ENCODE data around the gene KCNJ2. TPM values are rescaled to one million over a fixed set of nuclear protein-coding genes. Genes with fewer than 3 reads are reported as not detected.
A peak's percentile ranks its signal among the peaks of the same experiment; 100 is the strongest.

Gene KCNJ2
- total RNA-seq, 4 donors from 2014 or later: 2.7 to 18.0 (median 6.7) TPM

DNA sequence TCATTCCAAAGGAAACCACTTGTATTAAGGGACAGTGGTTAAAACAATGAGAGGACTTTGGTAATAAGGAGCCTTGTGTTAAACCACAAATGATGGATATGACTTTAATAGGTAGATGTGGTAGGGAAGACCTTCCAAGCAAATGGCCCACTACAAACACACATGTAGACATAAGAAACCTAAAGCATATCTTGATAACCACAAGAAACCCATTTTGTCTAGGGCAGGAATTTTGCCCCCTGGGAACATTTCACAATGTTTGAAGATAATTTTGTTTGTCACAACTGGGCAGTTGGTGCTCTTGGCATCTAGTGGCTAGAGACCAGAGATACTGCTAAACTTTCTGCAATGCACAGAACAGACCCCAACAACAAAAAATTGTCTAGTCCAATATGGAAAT is 25.8 kb downstream of the KCNJ2 start:
- TF ChIP-seq EP300 (IDR thresholded peaks at IDR 0.05) (no peak), POLR2A (IDR thresholded peaks at IDR 0.05) (no peak), CTCF (IDR thresholded peaks at IDR 0.05) (no peak)
- H3K27me3 ChIP-seq: no peaks in the 10 kb centered on the region
- DNase-seq (ENCODE audit: low spot score in 2 of 2): no peak
- H3K27ac ChIP-seq: no peak overlapping the region
- H3K9me3 ChIP-seq: no peaks in the 10 kb centered on the region
- H3K4me1 ChIP-seq: no peaks in the 10 kb centered on the region
- no peak overlapping the region for H3K4me3 ChIP-seq
- no peaks in the 10 kb centered on the region for H3K36me3 ChIP-seq

DNA sequence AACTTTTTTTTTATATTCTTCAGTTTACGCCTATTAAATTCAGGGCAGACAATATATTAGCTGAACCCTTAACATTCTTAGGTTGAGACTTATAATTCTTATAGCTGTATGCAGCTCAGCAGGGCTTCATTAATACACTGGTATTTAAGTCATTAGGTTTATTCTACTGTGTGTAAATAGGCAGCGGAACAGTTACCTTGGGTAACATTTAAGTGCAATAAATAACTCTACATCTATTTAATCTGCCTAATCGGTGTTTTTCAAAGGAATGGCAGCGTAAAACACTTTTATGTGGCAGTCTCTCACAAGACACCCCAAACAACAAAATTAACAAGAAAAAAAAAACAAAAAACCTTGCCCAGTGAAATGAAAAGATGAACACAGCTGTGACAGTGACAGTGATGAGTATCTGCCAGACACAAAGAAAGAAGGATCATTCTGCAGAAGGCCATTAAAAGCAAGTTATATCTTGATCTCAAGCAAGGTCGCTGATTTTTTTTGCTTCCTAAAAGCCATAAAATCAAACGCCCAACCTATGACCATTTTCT is 32.6 kb downstream of the KCNJ2 start:
- WGBS, 2 donors: 71 to 73% methylated on average over 6 of the region's 6 CpGs
- Histone ChIP-seq H3K27ac (no peak overlapping the region), H3K36me3 (no peaks in the 10 kb centered on the region), H3K4me1 (no peaks in the 10 kb centered on the region), H3K4me3 (no peak overlapping the region), H3K27me3 (no peaks in the 10 kb centered on the region), H3K9me3 (no peaks in the 10 kb centered on the region)
- TF ChIP-seq POLR2A (IDR thresholded peaks at IDR 0.05) (no peak), CTCF (IDR thresholded peaks at IDR 0.05) (no peak), EP300 (IDR thresholded peaks at IDR 0.05) (no peak)
- DNase-seq (ENCODE audit: low spot score in 2 of 2): no peak

GRCh38 chr17:70202840-70203239 is 33.5 kb downstream of the KCNJ2 start:
- TF ChIP-seq CTCF (IDR thresholded peaks at IDR 0.05) (no peak), EP300 (IDR thresholded peaks at IDR 0.05) (peak in 1 of 2 donors; percentile 37)

DNA sequence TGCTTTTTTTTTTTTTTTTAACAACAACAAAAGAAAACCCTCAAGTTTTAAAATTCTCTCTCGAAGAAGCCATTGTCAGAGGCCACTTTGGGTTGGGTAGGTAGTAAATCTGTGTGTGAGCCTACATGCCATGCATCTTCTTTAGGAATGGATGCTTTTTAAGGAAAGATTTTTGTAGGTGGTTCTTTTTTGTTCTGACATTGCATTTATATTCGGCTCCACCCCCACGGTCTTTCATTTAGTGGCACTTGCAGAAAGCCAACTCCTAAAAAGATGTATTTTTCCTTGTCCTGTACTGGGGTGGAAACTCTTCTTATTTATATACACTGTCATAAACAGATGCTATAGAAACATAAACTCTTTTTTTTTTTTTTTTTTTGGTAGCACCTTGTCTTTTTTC is 35.1 kb downstream of the KCNJ2 start:
- DNase-seq (ENCODE audit: low spot score in 2 of 2): no peak
- H3K4me1 ChIP-seq: no peaks in the 10 kb centered on the region
- no peak overlapping the region for H3K4me3 ChIP-seq
- 90 to 94% methylated on average over 3 of the region's 3 CpGs for WGBS, 2 donors
- H3K27me3 ChIP-seq: no peaks in the 10 kb centered on the region
- no peak overlapping the region for H3K27ac ChIP-seq
- H3K9me3 ChIP-seq: no peaks in the 10 kb centered on the region
- H3K36me3 ChIP-seq: no peaks in the 10 kb centered on the region
- TF ChIP-seq CTCF (IDR thresholded peaks at IDR 0.05) (no peak), EP300 (IDR thresholded peaks at IDR 0.05) (no peak), POLR2A (IDR thresholded peaks at IDR 0.05) (no peak)

More at GRCh38 chr17:70202840-70203239, 33.5 kb downstream of the KCNJ2 start:
- H3K4me3 ChIP-seq: no peak overlapping the region
- H3K27ac ChIP-seq: no peak overlapping the region
- no peaks in the 10 kb centered on the region for H3K9me3 ChIP-seq
- H3K27me3 ChIP-seq: no peaks in the 10 kb centered on the region
- DNase-seq (ENCODE audit: low spot score in 2 of 2): no peak
- H3K36me3 ChIP-seq: no peaks in the 10 kb centered on the region
- 63 to 75% methylated on average over 2 of the region's 2 CpGs for WGBS, 2 donors
- H3K4me1 ChIP-seq: no peaks in the 10 kb centered on the region

DNA sequence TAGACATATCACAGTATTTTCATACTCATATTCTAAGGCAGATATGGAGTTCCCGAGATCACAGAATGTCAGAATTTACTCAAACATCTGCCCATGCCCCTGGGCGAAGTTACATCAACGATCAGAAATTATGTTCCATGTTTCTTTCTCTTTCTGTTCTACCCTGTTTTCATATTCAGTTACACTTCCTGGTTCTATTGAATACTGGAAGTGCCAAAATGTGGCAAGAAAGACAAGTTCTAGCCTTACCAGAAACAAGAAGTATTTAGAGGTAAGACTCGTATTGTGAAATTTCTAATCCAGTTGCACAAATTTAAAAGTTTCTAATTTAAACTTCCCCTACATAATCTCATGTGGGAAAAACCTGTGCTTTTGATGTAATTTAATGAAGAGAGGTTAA is 36.1 kb downstream of the KCNJ2 start:
- H3K9me3 ChIP-seq: no peaks in the 10 kb centered on the region
- no peaks in the 10 kb centered on the region for H3K4me1 ChIP-seq
- no peak overlapping the region for H3K27ac ChIP-seq
- DNase-seq (ENCODE audit: low spot score in 2 of 2): no peak
- no peak for TF ChIP-seq POLR2A (IDR thresholded peaks at IDR 0.05)
- no peak for TF ChIP-seq EP300 (IDR thresholded peaks at IDR 0.05)
- TF ChIP-seq CTCF (IDR thresholded peaks at IDR 0.05): no peak
- WGBS, 2 donors: 68 to 70% methylated on average over 4 of the region's 4 CpGs
- no peak overlapping the region for H3K4me3 ChIP-seq
- no peaks in the 10 kb centered on the region for H3K27me3 ChIP-seq
- no peaks in the 10 kb centered on the region for H3K36me3 ChIP-seq

Measured in tibial nerve (tissue), 4 donors.